Activated T-helper 1 cell treated with anti-CD3 and anti-CD28 coated beads, Interleukin-2, amount 50 U/mL, for 16 hours (primary cell): ENCODE measurements around the gene KRT34.
"Not testable (repeated sequence)": the region's sequence is repeated elsewhere in the genome, so short reads cannot be mapped to it uniquely, and the experiment has no call there.

ENCODE experiments used
- DNase-seq, 2 donors: peaks; one replicate each; pipeline ENCODE4 v3.0.0-alpha.2; 2020; ENCODE audit warnings: low read depth in 1 of 2, low spot score in 1 of 2

Gene KRT34

GRCh38 chr17:41381943-41382342, at the start of gene KRT34:
Gene KRT34 (minus strand): TSS chr17:41382306. CDS start chr17:41382246, 60 bp downstream.
- not testable (repeated sequence) for DNase-seq

DNA sequence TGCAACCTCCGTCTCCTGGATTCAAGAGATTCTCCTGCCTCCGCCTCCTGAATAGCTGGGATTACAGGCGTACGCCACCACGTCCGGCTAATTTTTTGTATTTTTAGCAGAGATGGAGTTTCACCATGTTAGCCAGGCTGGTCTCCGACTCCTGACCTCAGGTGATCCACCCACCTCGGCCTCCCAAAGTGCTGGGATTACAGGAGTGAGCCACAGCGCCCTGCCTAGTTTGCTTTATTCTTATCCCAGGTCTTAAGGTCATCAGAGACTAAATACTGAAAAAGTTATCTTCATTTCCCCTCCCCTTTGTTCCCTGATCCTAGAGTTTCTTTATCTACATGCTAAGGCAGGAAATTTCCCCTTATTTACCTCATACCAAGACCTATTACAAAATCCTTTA, 48.3 kb upstream of the KRT34 start:
- not testable (repeated sequence) for DNase-seq

- DNase-seq, result no peak
Measured at GRCh38 chr17:41429667-41430066, 47.6 kb upstream of the KRT34 start.

GRCh38 chr17:41428591-41429291, 46.6 kb upstream of the KRT34 start:
- no peak for DNase-seq

DNA sequence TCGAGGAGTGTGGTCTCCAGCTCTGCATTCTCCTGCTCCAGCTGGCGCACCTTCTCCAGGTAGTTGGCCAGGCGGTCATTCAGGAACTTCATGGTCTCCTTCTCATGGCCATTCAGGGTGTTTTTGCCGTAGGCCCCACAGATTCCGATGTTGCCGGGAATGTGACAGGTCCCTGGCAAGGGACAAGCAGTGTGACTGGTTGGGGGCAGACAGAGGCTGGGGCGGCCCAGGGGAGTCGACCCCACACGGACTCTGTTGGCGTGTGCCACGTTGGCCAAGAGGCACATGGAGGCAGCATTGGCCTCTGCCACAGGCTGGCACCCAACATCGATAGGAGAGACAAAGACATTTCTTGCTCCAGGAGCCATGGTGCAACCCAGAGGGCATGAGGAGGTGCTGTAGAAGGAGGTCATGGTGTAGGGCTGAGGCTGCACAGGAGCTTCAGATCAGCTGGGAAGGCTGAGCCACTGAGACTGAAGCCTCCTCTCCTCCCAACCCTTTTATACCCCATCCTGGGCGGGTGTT, 42.1 kb upstream of the KRT34 start, which contains the start of gene KRT37:
KRT37 (minus strand) TSS at position 475 of the 525 bp plus-strand sequence; CDS start at position 413, 62 bp downstream.
- no peak for DNase-seq

- DNase-seq, result not testable (repeated sequence)
Measured at GRCh38 chr17:41422586-41422985, 40.5 kb upstream of the KRT34 start.

GRCh38 chr17:41421617-41422016, 39.5 kb upstream of the KRT34 start:
- no peak for DNase-seq

- DNase-seq, result no peak
Measured at GRCh38 chr17:41421116-41421515, 39.0 kb upstream of the KRT34 start.

DNA sequence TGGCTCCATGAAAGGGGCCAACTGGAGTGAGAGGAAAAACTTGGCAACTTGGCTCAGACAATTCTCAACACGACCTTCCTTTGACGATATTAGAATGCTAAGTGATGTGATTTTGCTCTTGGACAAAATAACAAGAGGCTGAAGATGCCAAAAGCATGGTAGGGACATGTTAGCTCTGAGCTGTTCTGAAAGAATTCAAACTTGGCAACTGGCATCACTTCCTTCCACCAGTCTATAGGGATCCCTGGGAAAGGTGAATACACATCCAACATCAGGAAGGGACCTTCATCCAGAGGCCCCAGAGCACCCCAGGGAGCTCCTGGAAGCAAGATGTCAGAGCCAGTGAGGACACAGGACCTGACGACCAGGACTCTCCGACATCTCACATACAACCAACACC, 38.0 kb upstream of the KRT34 start:
- no peak for DNase-seq

- no peak for DNase-seq
Measured at GRCh38 chr17:41419716-41420115, 37.6 kb upstream of the KRT34 start.

DNA sequence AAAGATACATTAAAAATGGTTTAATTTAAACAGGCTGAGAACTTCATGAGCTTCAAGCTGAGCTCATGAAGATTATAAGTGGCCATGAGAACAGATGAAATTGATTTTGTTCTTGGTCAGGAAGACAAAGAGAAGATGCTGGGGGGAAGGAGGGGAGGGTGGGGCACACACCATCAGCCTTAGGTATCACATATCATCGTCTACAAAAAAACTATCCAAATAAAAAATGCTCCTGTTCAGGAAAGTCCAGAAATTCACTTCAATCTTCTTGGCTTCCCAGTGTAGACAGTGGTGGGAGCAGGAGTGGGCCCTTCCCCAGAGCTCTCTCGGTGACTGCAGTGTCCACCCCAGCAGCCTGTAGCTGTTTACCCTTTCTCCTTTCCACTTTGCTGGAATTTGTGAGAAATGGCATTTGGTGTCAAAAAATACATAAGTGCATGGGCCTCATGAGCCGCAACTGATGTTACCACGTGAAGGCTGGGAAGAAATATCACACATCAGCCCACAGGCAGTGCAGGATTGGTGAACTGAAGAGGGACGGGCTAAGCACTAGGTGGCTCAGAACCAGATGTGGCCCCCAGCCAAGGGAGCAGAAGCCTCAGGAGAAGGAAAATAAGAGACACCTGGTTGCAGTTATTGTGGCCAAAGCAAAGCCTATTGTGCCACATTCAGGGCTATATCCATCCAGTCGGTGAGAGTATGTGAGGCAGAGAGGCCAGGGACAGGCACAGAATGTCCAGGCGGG, 36.2 kb upstream of the KRT34 start:
- DNase-seq, result no peak

GRCh38 chr17:41417576-41418015, 35.5 kb upstream of the KRT34 start:
- no peak for DNase-seq

- DNase-seq, result no peak
Measured at GRCh38 chr17:41417127-41417526, 35.0 kb upstream of the KRT34 start.

- no peak for DNase-seq
Measured at GRCh38 chr17:41416479-41416878, 34.4 kb upstream of the KRT34 start.

GRCh38 chr17:41415833-41416335, 33.8 kb upstream of the KRT34 start:
- DNase-seq, result no peak

- DNase-seq, result no peak
Measured at GRCh38 chr17:41415411-41415810, 33.3 kb upstream of the KRT34 start.

DNA sequence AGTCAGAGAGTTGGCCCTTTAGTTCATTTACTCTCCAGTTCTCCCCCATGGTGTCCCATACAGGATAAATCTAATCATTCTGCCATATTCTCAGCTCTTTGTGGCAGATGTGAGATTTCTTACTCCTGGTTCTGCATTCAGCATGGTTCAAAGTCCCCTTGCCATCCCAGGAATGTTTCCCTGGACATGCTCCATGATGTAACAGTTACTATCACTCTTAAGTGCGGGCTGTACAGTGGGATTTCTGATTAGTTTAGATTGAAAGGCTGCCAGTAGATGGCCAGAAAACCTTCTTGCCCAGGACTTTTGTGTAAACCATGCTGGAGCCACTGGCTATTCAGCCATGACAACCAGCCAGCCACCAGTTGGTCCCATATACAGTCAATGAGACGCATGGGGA, 31.9 kb upstream of the KRT34 start:
- no peak for DNase-seq

DNA sequence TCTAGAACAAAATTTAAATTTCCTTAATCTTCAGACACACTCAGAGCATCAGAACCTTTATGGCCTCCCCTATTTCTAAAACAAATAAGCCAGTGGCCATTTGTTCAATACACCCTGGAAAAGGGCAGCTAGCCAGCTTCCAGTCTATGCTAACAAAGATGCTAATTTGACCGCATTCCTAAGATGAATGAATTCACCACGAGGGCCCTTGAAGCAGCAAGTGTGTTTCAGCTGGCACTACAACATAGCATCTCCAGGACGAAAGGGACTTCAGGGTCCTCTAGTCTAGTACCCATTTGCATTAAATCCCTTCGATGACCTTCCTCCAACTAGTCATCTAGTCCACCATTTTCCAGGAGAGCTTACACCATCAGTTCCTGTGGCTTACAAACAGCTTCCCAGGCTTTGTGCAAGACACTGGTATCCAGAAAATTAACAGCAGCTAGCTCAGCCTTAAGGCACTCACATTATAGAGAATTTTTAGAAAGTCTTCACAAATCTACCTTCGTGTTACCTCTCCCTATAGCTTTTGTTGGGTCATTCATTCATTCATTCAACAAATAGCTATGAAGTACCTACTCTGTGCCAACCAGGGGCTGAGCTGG, 31.3 kb upstream of the KRT34 start:
- DNase-seq, result no peak

DNA sequence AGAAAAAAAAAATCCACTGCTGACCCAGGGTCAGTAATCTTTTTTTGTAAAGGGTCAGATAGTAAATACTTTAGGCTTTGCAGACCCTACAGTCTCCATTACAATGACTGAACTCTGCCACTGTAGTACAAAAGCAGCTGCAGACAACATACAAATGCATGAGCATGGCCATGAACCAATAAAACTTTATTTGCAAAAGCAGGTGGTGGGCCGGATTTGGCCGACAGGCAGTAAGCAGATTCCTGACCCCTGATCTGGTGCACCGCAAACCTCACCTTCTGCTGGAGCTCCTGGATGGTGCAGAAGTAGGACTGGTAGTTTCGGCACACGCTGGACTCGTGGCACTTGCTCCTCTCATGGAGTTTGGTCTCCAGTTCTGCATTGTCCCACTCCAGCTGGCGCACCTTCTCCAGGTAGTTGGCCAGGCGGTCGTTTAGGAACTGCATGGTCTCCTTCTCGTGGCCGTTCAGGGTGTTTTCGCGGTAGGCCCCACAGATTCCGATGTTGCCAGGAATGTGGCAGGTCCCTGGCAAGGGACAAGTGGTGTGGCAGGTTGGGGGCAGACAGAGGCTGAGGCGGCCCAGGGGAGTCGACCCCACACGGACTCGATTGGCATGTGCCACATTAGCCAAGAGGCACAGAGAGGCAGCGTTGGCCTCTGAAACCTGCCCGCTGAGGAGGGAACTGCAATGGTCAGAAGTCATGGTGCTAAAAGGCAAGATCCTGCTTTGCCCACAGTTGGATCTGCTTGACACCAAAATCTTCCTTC, 29.1 kb upstream of the KRT34 start:
- DNase-seq, result no peak

GRCh38 chr17:41407226-41407625, 25.1 kb upstream of the KRT34 start:
- DNase-seq, result no peak

DNA sequence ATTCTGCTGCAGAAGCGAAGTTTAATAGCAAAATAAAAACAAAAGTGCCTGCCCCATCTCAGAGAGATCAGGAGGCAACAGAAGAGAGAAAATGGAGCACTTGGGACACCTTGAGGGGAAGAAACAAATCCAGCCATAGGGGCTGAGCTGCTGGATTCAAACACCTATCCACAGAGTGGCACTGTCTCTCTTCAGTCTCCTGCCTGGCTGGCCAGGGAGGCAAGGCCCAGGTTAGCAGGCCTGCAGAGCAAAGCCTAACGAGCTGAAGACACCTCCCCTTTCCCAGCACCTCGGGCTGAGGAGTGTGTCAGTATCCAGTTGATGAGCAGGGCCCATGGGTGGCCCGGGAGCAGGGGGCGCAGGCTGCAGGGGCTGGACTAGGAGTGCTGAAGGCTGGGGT, 24.1 kb upstream of the KRT34 start:
- no peak for DNase-seq
